Astrocyte (in vitro differentiated cells and primary cell): ENCODE measurements around the gene SLC4A7.

Experiments used
- EZH2 ChIP-seq: IDR thresholded peaks from 2 replicates; pipeline ENCODE4 v1.6.1; 2012; ENCODE audit warnings: mild to moderate bottlenecking, low read length, inconsistent platforms; ENCODE audit not compliant: insufficient read depth
- TF ChIP-seq, protein P1 (sequence below): IDR thresholded peaks from 2 replicates; pipeline ENCODE4 v1.5.1; 2011; ENCODE audit warnings: low read depth, mild to moderate bottlenecking, inconsistent platforms, low read length, moderate library complexity; ENCODE audit not compliant: insufficient read depth

GRCh38 chr3:27356976-27357375 lies 127.2 kb downstream of the SLC4A7 start:
- TF ChIP-seq, protein P1, sequence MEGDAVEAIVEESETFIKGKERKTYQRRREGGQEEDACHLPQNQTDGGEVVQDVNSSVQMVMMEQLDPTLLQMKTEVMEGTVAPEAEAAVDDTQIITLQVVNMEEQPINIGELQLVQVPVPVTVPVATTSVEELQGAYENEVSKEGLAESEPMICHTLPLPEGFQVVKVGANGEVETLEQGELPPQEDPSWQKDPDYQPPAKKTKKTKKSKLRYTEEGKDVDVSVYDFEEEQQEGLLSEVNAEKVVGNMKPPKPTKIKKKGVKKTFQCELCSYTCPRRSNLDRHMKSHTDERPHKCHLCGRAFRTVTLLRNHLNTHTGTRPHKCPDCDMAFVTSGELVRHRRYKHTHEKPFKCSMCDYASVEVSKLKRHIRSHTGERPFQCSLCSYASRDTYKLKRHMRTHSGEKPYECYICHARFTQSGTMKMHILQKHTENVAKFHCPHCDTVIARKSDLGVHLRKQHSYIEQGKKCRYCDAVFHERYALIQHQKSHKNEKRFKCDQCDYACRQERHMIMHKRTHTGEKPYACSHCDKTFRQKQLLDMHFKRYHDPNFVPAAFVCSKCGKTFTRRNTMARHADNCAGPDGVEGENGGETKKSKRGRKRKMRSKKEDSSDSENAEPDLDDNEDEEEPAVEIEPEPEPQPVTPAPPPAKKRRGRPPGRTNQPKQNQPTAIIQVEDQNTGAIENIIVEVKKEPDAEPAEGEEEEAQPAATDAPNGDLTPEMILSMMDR: no peak
- TF ChIP-seq EZH2: no peak
